ENCODE measurements around the gene INSYN2B.

The INSYN2B gene

DNA sequence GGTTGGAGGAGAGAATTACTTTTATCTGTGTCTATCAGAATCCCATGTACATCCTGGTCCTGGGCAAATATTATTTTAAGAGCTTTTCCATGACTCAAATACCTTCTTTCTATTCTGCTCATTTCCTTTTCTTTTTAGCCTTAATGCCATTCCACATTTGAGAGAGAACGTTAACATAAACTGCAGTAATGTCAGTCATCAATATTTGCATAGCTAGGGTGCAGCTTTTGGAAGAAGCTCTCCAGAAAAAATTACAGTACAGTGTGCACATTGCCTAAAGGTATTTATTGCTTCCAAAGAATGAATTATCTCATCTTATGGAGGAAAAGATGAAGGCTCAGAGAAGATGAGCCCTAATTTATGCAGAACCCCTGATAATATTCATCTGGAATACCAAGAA is 58.3 kb downstream of the INSYN2B start:
- H3K4me1 ChIP-seq (ENCODE audit: control insufficient read depth, insufficient read depth, low read length): no peaks in the 10 kb centered on the region
- no peak overlapping the region for H3K4me3 ChIP-seq (ENCODE audit: low read length)
- H3K9ac ChIP-seq (ENCODE audit: low read length): no peak overlapping the region
- no peaks in the 10 kb centered on the region for H3K36me3 ChIP-seq (ENCODE audit: control insufficient read depth, insufficient read depth, low read length)
- no peaks in the 10 kb centered on the region for H3K27me3 ChIP-seq (ENCODE audit: control insufficient read depth, insufficient read depth, low read length)
- H3K9me3 ChIP-seq (ENCODE audit: control insufficient read depth, low read length): no peaks in the 10 kb centered on the region

DNA sequence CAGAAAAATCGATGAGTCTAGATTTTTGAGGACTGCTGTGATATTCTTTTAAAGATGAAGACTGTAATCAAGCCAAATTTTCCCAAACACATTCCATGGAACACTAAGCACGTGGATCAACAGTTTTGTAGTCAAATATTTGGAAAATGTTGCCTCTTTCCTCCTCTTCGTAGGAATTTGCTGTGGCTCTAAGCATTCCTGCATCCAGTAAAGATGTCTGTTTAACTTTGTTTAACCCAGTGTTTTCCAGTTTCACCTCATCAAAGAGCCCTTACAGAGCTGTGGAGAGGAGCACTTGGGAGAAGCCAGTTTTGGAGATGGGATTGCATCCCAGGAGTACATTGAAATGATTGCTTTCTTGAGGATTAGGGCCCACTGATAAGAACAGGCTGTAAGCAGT is 58.9 kb downstream of the INSYN2B start:
- H3K9ac ChIP-seq (ENCODE audit: low read length): no peak overlapping the region
- H3K4me3 ChIP-seq (ENCODE audit: low read length): no peak overlapping the region

GRCh38 chr5:169920474-169920873 is 59.8 kb downstream of the INSYN2B start:
- no peaks in the 10 kb centered on the region for H3K4me1 ChIP-seq (ENCODE audit: control insufficient read depth, insufficient read depth, low read length)
- no peak overlapping the region for H3K4me3 ChIP-seq (ENCODE audit: low read length)
- H3K27me3 ChIP-seq (ENCODE audit: control insufficient read depth, insufficient read depth, low read length): no peaks in the 10 kb centered on the region
- H3K36me3 ChIP-seq (ENCODE audit: control insufficient read depth, insufficient read depth, low read length): no peaks in the 10 kb centered on the region
- no peaks in the 10 kb centered on the region for H3K9me3 ChIP-seq (ENCODE audit: control insufficient read depth, low read length)
- no peak overlapping the region for H3K9ac ChIP-seq (ENCODE audit: low read length)

More for the DNA sequence above, 58.9 kb downstream of the INSYN2B start:
- H3K4me1 ChIP-seq (ENCODE audit: control insufficient read depth, insufficient read depth, low read length): no peaks in the 10 kb centered on the region
- no peaks in the 10 kb centered on the region for H3K36me3 ChIP-seq (ENCODE audit: control insufficient read depth, insufficient read depth, low read length)
- H3K9me3 ChIP-seq (ENCODE audit: control insufficient read depth, low read length): no peaks in the 10 kb centered on the region
- H3K27me3 ChIP-seq (ENCODE audit: control insufficient read depth, insufficient read depth, low read length): no peaks in the 10 kb centered on the region

- Histone ChIP-seq H3K4me1 (ENCODE audit: control insufficient read depth, insufficient read depth, low read length) (no peaks in the 10 kb centered on the region), H3K27me3 (ENCODE audit: control insufficient read depth, insufficient read depth, low read length) (no peaks in the 10 kb centered on the region)
Observed at GRCh38 chr5:169918228-169918627, 62.1 kb downstream of the INSYN2B start.

DNA sequence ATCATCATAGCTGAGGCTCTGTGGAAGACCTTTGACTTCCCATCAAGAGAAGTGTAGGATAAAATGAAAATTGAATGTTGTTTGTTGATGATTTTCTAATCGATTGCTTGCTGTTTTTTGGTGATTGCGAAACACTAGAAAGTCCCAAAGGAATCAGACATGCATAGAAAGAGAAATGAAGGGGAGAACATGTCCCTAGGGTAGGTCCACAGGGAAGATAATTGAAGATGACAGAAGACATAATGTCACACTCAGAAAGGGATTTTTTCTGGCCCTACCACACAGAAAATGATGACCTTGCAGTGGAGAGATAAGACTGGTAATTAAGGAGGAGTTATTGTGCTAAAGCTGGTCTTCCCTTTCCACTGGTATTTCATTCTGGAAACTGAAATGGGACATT is 62.8 kb downstream of the INSYN2B start:
- no peaks in the 10 kb centered on the region for H3K4me1 ChIP-seq (ENCODE audit: control insufficient read depth, insufficient read depth, low read length)
- no peak overlapping the region for H3K9ac ChIP-seq (ENCODE audit: low read length)
- H3K36me3 ChIP-seq (ENCODE audit: control insufficient read depth, insufficient read depth, low read length): no peaks in the 10 kb centered on the region
- no peaks in the 10 kb centered on the region for H3K27me3 ChIP-seq (ENCODE audit: control insufficient read depth, insufficient read depth, low read length)
- no peak overlapping the region for H3K4me3 ChIP-seq (ENCODE audit: low read length)
- H3K9me3 ChIP-seq (ENCODE audit: control insufficient read depth, low read length): no peaks in the 10 kb centered on the region

More at GRCh38 chr5:169918228-169918627, 62.1 kb downstream of the INSYN2B start:
- H3K9me3 ChIP-seq (ENCODE audit: control insufficient read depth, low read length): no peaks in the 10 kb centered on the region
- no peaks in the 10 kb centered on the region for H3K36me3 ChIP-seq (ENCODE audit: control insufficient read depth, insufficient read depth, low read length)
- H3K9ac ChIP-seq (ENCODE audit: low read length): no peak overlapping the region
- no peak overlapping the region for H3K4me3 ChIP-seq (ENCODE audit: low read length)

- Histone ChIP-seq H3K9me3 (ENCODE audit: control insufficient read depth, low read length) (no peaks in the 10 kb centered on the region), H3K9ac (ENCODE audit: low read length) (no peak overlapping the region), H3K4me1 (ENCODE audit: control insufficient read depth, insufficient read depth, low read length) (no peaks in the 10 kb centered on the region), H3K36me3 (ENCODE audit: control insufficient read depth, insufficient read depth, low read length) (no peaks in the 10 kb centered on the region), H3K27me3 (ENCODE audit: control insufficient read depth, insufficient read depth, low read length) (no peaks in the 10 kb centered on the region), H3K4me3 (ENCODE audit: low read length) (no peak overlapping the region)
Observed at GRCh38 chr5:169914766-169915165, 65.5 kb downstream of the INSYN2B start.

DNA sequence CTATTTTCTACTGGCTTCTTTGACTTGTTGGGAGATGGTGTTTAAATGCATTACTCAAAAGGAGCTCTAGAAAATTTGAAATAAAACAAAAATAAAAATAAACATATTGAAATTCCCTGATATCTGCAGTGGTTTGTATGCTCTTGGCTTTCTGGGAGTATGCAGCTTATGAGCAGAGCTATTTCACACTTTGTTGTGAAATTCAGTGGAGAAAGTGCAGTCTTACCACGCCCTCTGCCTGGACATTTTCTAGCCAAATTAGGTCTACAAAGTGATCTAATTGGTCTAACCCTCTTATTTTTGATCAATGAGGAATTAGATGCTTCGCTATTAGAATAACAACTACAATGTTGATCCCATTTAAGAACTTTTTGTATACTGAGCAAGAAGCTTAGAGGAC is 66.8 kb downstream of the INSYN2B start:
- H3K4me1 ChIP-seq (ENCODE audit: control insufficient read depth, insufficient read depth, low read length): no peaks in the 10 kb centered on the region
- no peaks in the 10 kb centered on the region for H3K27me3 ChIP-seq (ENCODE audit: control insufficient read depth, insufficient read depth, low read length)
- H3K9me3 ChIP-seq (ENCODE audit: control insufficient read depth, low read length): no peaks in the 10 kb centered on the region
- H3K36me3 ChIP-seq (ENCODE audit: control insufficient read depth, insufficient read depth, low read length): no peaks in the 10 kb centered on the region
- no peak overlapping the region for H3K4me3 ChIP-seq (ENCODE audit: low read length)
- H3K9ac ChIP-seq (ENCODE audit: low read length): no peak overlapping the region

DNA sequence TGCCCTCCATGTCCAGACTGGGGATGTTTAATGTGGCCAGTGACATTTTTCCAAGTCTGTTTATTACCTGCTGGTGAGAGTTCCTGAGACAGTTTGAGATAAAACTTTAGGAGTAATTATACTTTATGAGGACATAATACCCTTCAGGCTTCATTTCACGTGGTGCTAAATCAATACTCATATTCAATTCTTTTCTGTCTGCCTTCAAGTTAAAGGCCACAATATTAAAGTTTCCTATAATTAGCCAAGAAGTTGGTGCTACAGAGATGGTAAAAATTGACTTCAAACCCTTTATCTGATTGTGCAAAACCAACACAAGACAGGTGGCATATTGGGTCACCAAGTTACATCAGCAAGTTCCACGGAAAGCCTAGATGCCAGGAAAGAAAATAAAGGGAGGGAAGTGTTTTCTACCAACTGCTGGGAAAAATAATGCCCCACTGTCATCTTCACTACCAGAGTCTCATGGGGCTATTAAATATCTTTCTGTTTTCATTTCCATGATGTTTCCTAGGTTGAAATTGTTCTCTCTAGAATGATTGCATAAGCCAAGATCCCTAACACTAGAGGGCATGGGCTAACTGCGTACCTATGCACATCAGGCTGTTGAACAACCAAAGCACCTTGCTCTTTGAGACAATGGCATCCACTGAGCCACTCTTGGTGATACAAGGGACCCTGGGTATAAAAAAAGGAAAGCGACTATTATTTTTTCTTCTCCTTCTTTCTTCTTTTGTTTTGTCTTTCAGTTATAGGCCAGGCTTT is 68.7 kb downstream of the INSYN2B start:
- Histone ChIP-seq H3K9me3 (ENCODE audit: control insufficient read depth, low read length) (no peaks in the 10 kb centered on the region), H3K4me3 (ENCODE audit: low read length) (no peak overlapping the region), H3K36me3 (ENCODE audit: control insufficient read depth, insufficient read depth, low read length) (no peaks in the 10 kb centered on the region), H3K4me1 (ENCODE audit: control insufficient read depth, insufficient read depth, low read length) (no peaks in the 10 kb centered on the region), H3K27me3 (ENCODE audit: control insufficient read depth, insufficient read depth, low read length) (no peaks in the 10 kb centered on the region), H3K9ac (ENCODE audit: low read length) (no peak overlapping the region)

GRCh38 chr5:169910393-169910792 is 69.9 kb downstream of the INSYN2B start:
- no peaks in the 10 kb centered on the region for H3K27me3 ChIP-seq (ENCODE audit: control insufficient read depth, insufficient read depth, low read length)
- no peak overlapping the region for H3K9ac ChIP-seq (ENCODE audit: low read length)
- H3K4me1 ChIP-seq (ENCODE audit: control insufficient read depth, insufficient read depth, low read length): no peaks in the 10 kb centered on the region
- H3K9me3 ChIP-seq (ENCODE audit: control insufficient read depth, low read length): no peaks in the 10 kb centered on the region
- no peaks in the 10 kb centered on the region for H3K36me3 ChIP-seq (ENCODE audit: control insufficient read depth, insufficient read depth, low read length)
- H3K4me3 ChIP-seq (ENCODE audit: low read length): no peak overlapping the region

DNA sequence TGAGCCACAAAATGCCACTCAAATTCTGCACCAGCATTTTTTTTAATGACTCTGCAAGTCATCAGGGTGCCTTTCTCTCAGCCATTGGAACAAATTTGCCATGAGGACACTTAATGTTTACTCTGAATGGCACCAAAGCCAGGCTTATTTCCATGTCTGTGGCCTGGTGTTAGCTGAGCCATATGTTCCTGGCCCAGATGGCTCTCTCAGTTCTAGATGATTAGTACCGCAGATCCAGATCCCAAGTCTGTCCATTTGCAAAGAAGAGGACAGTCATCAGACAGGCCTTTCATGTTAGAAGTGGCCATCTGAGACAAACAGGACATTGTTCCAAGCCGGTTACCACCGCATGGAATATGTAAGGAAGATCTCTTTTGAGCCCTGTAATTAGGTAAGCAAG is 70.3 kb downstream of the INSYN2B start:
- no peaks in the 10 kb centered on the region for H3K27me3 ChIP-seq (ENCODE audit: control insufficient read depth, insufficient read depth, low read length)
- no peaks in the 10 kb centered on the region for H3K4me1 ChIP-seq (ENCODE audit: control insufficient read depth, insufficient read depth, low read length)
- H3K36me3 ChIP-seq (ENCODE audit: control insufficient read depth, insufficient read depth, low read length): no peaks in the 10 kb centered on the region
- H3K4me3 ChIP-seq (ENCODE audit: low read length): no peak overlapping the region
- no peaks in the 10 kb centered on the region for H3K9me3 ChIP-seq (ENCODE audit: control insufficient read depth, low read length)
- no peak overlapping the region for H3K9ac ChIP-seq (ENCODE audit: low read length)

GRCh38 chr5:169908864-169909263 is 71.4 kb downstream of the INSYN2B start:
- Histone ChIP-seq H3K27me3 (ENCODE audit: control insufficient read depth, insufficient read depth, low read length) (no peaks in the 10 kb centered on the region), H3K4me1 (ENCODE audit: control insufficient read depth, insufficient read depth, low read length) (no peaks in the 10 kb centered on the region), H3K9me3 (ENCODE audit: control insufficient read depth, low read length) (no peaks in the 10 kb centered on the region)

DNA sequence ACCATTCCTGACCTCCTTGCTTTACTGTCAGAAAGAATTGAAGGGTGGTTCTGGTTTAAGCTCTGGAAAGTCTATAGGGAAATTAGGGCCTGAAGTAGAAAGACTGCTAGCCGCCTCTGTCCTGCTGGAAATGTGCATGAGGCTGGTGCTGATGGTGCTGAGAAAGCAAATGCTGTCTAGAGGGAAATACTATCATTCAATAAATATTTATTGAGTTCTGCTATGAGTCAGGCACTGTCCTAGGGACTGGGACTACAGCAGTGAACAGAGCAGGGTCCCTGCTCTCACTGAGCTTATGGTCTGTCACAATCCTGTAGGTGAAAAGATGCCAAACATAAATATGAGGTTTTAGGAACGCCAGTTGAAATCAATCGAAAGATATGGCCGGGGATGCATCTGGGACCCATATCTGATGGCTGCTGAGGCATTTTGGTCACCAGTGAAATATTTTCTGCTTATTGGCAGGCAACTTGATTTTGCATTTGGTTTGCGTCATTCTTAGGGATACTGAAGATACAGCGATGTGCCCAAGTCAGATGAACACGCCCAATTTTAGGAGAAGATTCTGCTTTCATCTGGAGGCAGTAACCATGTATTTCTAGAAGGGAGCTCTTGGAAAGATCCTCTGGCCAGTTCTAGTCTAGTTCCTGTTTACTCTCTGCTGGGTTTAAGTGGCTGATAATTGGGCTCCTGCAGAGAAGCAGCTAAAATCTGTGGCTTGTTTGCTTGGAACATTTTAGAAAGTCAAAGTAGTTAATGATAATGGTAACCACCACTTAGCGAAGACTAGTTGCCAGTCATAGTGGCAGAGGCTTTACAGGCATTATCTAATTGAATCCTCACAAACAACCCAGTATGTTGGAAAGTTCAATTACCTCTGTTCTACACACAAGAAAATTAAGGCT is 73.3 kb downstream of the INSYN2B start:
- no peak overlapping the region for H3K4me3 ChIP-seq (ENCODE audit: low read length)
- H3K27me3 ChIP-seq (ENCODE audit: control insufficient read depth, insufficient read depth, low read length): no peaks in the 10 kb centered on the region
- H3K9me3 ChIP-seq (ENCODE audit: control insufficient read depth, low read length): no peaks in the 10 kb centered on the region
- H3K4me1 ChIP-seq (ENCODE audit: control insufficient read depth, insufficient read depth, low read length): no peaks in the 10 kb centered on the region
- no peaks in the 10 kb centered on the region for H3K36me3 ChIP-seq (ENCODE audit: control insufficient read depth, insufficient read depth, low read length)
- H3K9ac ChIP-seq (ENCODE audit: low read length): no peak overlapping the region

More at GRCh38 chr5:169908864-169909263, 71.4 kb downstream of the INSYN2B start:
- no peaks in the 10 kb centered on the region for H3K36me3 ChIP-seq (ENCODE audit: control insufficient read depth, insufficient read depth, low read length)
- no peak overlapping the region for H3K9ac ChIP-seq (ENCODE audit: low read length)
- no peak overlapping the region for H3K4me3 ChIP-seq (ENCODE audit: low read length)

Measured in mucosa of stomach (tissue), 1 donor.